ENCODE measurements around the gene GRIK1.

GRIK1 gene

DNA sequence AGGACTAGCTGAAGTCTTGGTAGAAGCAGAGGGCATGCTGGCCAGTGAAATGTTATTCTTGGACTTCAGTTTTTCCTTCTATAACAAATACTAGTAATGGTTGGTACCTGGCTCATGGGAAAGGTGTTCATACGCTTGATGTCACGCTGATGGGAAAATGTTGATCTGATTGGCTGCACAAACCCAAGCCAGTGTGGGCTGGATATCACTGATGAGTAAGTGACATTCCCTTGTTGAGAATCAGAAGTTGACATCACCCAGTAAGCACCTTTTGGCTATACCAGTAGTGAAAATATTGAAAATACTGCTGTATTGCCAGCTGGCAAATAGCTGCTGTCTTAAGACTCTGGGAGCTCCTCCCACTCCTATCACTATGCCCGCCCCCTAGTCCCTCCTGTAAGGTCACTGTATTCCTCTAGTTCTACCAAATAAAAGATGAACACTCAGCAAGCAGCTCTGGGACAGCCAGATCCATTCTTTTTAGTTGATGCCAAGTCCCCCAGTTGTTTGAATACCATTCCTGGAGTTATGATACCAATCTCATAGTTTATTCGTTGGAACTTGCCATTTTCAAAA lies 168.2 kb downstream of the GRIK1 start:
- no peak overlapping the region for H3K9ac ChIP-seq (ENCODE audit: low read depth, low read length, poor library complexity)

DNA sequence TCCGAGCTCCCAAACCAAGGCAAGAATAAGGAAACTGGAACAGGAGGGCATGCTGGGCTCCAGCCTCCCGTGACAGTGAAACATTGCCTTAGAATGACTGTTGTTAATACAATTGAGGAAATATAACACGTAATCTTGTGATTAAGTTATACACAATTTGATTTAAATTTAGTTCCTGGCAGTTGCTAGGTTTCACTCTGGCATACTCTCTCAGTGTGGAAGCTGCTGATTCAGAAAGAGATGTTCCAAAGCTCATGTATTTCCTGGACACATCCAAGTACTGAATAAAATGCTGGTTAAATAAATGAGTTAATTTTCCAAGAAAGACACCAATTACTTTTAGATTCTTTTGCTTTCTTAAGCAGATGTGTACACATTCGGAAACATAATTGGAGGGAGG lies 176.1 kb downstream of the GRIK1 start:
- no peak overlapping the region for H3K4ac ChIP-seq (ENCODE audit: low read length)
- H3K79me1 ChIP-seq (ENCODE audit: low read depth, low read length), result no peaks in the 10 kb centered on the region
- H3K9me3 ChIP-seq (replicated peaks in 1 of 2; ENCODE audit: control insufficient read depth in 2 of 2, insufficient read depth in 1 of 2, low read depth in 1 of 2, low read length in 2 of 2), result no peaks in the 10 kb centered on the region
- no peak overlapping the region for H3K27ac ChIP-seq (replicated peaks; ENCODE audit: low read length)
- no peak overlapping the region for H4K91ac ChIP-seq (ENCODE audit: low read depth, low read length, poor library complexity)
- no peak overlapping the region for H2AFZ ChIP-seq (ENCODE audit: low read length)
- H3K4me3 ChIP-seq (ENCODE audit: low read length in 2 of 2), result no peak overlapping the region
- H2BK5ac ChIP-seq (ENCODE audit: low read length), result no peak overlapping the region
- WGBS, 2 donors (ENCODE audit: extremely low coverage in 2 of 2, insufficient read length in 2 of 2, insufficient replicate concordance in 1 of 2), result no CpG with 5 or more reads among the region's 4 CpGs
- no peak for DNase-seq (ENCODE audit: low spot score)
- H2AK5ac ChIP-seq (ENCODE audit: low read depth, low read length), result no peak overlapping the region
- H3K18ac ChIP-seq (ENCODE audit: low read length), result no peak overlapping the region
- H2BK15ac ChIP-seq (ENCODE audit: low read length), result no peak overlapping the region
- H3K23ac ChIP-seq (ENCODE audit: low read depth, low read length, poor library complexity), result no peak overlapping the region
- no peaks in the 10 kb centered on the region for H3K36me3 ChIP-seq (replicated peaks in 1 of 2; ENCODE audit: control insufficient read depth in 2 of 2, insufficient read depth in 2 of 2, low read length in 2 of 2)
- H3K27me3 ChIP-seq (ENCODE audit: control insufficient read depth in 3 of 3, insufficient read depth in 3 of 3, low read depth in 1 of 3, low read length in 3 of 3), result no peaks in the 10 kb centered on the region
- H2BK120ac ChIP-seq (ENCODE audit: low read depth, low read length), result no peak overlapping the region
- H3K4me2 ChIP-seq (ENCODE audit: insufficient read depth, low read length, poor library complexity, severe bottlenecking), result no peak overlapping the region
- no peak overlapping the region for H2BK12ac ChIP-seq (ENCODE audit: low read length)
- no peak overlapping the region for H3K14ac ChIP-seq (ENCODE audit: low read length)
- H3K9ac ChIP-seq (ENCODE audit: low read depth, low read length, poor library complexity), result no peak overlapping the region
- no peak overlapping the region for H4K8ac ChIP-seq (ENCODE audit: low read depth, low read length)
- no peaks in the 10 kb centered on the region for H3K4me1 ChIP-seq (ENCODE audit: control insufficient read depth in 2 of 2, insufficient read depth in 1 of 2, low read depth in 1 of 2, low read length in 2 of 2)

More for the DNA sequence above, 168.2 kb downstream of the GRIK1 start:
- Histone ChIP-seq H3K79me1 (ENCODE audit: low read depth, low read length) (no peaks in the 10 kb centered on the region), H4K8ac (ENCODE audit: low read depth, low read length) (no peak overlapping the region), H2BK5ac (ENCODE audit: low read length) (no peak overlapping the region), H3K4me2 (ENCODE audit: insufficient read depth, low read length, poor library complexity, severe bottlenecking) (no peak overlapping the region), H3K36me3 (replicated peaks in 1 of 2; ENCODE audit: control insufficient read depth in 2 of 2, insufficient read depth in 2 of 2, low read length in 2 of 2) (no peaks in the 10 kb centered on the region), H2AK5ac (ENCODE audit: low read depth, low read length) (no peak overlapping the region), H3K18ac (ENCODE audit: low read length) (no peak overlapping the region), H2AFZ (ENCODE audit: low read length) (no peak overlapping the region), H3K27me3 (ENCODE audit: control insufficient read depth in 3 of 3, insufficient read depth in 3 of 3, low read depth in 1 of 3, low read length in 3 of 3) (no peaks in the 10 kb centered on the region), H2BK120ac (ENCODE audit: low read depth, low read length) (no peak overlapping the region), H3K4ac (ENCODE audit: low read length) (no peak overlapping the region), H4K91ac (ENCODE audit: low read depth, low read length, poor library complexity) (no peak overlapping the region), H3K27ac (replicated peaks; ENCODE audit: low read length) (no peak overlapping the region), H2BK12ac (ENCODE audit: low read length) (no peak overlapping the region), H3K9me3 (replicated peaks in 1 of 2; ENCODE audit: control insufficient read depth in 2 of 2, insufficient read depth in 1 of 2, low read depth in 1 of 2, low read length in 2 of 2) (no peaks in the 10 kb centered on the region), H3K14ac (ENCODE audit: low read length) (no peak overlapping the region), H3K4me1 (ENCODE audit: control insufficient read depth in 2 of 2, insufficient read depth in 1 of 2, low read depth in 1 of 2, low read length in 2 of 2) (peaks cover 2% of the 10 kb centered on the region in 2 donors), H3K4me3 (ENCODE audit: low read length in 2 of 2) (no peak overlapping the region), H2BK15ac (ENCODE audit: low read length) (no peak overlapping the region), H3K23ac (ENCODE audit: low read depth, low read length, poor library complexity) (no peak overlapping the region)
- no CpG with 5 or more reads among the region's 4 CpGs for WGBS, 2 donors (ENCODE audit: extremely low coverage in 2 of 2, insufficient read length in 2 of 2, insufficient replicate concordance in 1 of 2)
- no peak for DNase-seq (ENCODE audit: low spot score)

- no peak overlapping the region for H3K4me3 ChIP-seq (ENCODE audit: low read length in 2 of 2)
- H3K9ac ChIP-seq (ENCODE audit: low read depth, low read length, poor library complexity), result no peak overlapping the region
- no peak overlapping the region for H2BK120ac ChIP-seq (ENCODE audit: low read depth, low read length)
- no peaks in the 10 kb centered on the region for H3K9me3 ChIP-seq (replicated peaks in 1 of 2; ENCODE audit: control insufficient read depth in 2 of 2, insufficient read depth in 1 of 2, low read depth in 1 of 2, low read length in 2 of 2)
- no peak overlapping the region for H3K27ac ChIP-seq (replicated peaks; ENCODE audit: low read length)
- no peak overlapping the region for H3K18ac ChIP-seq (ENCODE audit: low read length)
- no peak overlapping the region for H4K91ac ChIP-seq (ENCODE audit: low read depth, low read length, poor library complexity)
- H2BK5ac ChIP-seq (ENCODE audit: low read length), result no peak overlapping the region
- no peaks in the 10 kb centered on the region for H3K36me3 ChIP-seq (replicated peaks in 1 of 2; ENCODE audit: control insufficient read depth in 2 of 2, insufficient read depth in 2 of 2, low read length in 2 of 2)
- no peak overlapping the region for H2BK15ac ChIP-seq (ENCODE audit: low read length)
- no peak overlapping the region for H2BK12ac ChIP-seq (ENCODE audit: low read length)
- no peak overlapping the region for H3K4me2 ChIP-seq (ENCODE audit: insufficient read depth, low read length, poor library complexity, severe bottlenecking)
- no peak overlapping the region for H4K8ac ChIP-seq (ENCODE audit: low read depth, low read length)
- H2AK5ac ChIP-seq (ENCODE audit: low read depth, low read length), result no peak overlapping the region
- H3K14ac ChIP-seq (ENCODE audit: low read length), result no peak overlapping the region
- no peak overlapping the region for H3K23ac ChIP-seq (ENCODE audit: low read depth, low read length, poor library complexity)
- no peak for DNase-seq (ENCODE audit: low spot score)
- H3K79me1 ChIP-seq (ENCODE audit: low read depth, low read length), result no peaks in the 10 kb centered on the region
- WGBS, 2 donors (ENCODE audit: extremely low coverage in 2 of 2, insufficient read length in 2 of 2, insufficient replicate concordance in 1 of 2), result no CpG with 5 or more reads among the region's 2 CpGs
- H2AFZ ChIP-seq (ENCODE audit: low read length), result no peak overlapping the region
- H3K27me3 ChIP-seq (ENCODE audit: control insufficient read depth in 3 of 3, insufficient read depth in 3 of 3, low read depth in 1 of 3, low read length in 3 of 3), result no peaks in the 10 kb centered on the region
- no peaks in the 10 kb centered on the region for H3K4me1 ChIP-seq (ENCODE audit: control insufficient read depth in 2 of 2, insufficient read depth in 1 of 2, low read depth in 1 of 2, low read length in 2 of 2)
- no peak overlapping the region for H3K4ac ChIP-seq (ENCODE audit: low read length)
These were observed 177.2 kb downstream of the GRIK1 start for GRCh38 chr21:29762570-29763082.

- no peak overlapping the region for H2AK5ac ChIP-seq (ENCODE audit: low read depth, low read length)
- H3K4me1 ChIP-seq (ENCODE audit: control insufficient read depth in 2 of 2, insufficient read depth in 1 of 2, low read depth in 1 of 2, low read length in 2 of 2), result no peaks in the 10 kb centered on the region
- WGBS, 2 donors (ENCODE audit: extremely low coverage in 2 of 2, insufficient read length in 2 of 2, insufficient replicate concordance in 1 of 2), result no CpG with 5 or more reads among the region's 3 CpGs
- no peak overlapping the region for H4K8ac ChIP-seq (ENCODE audit: low read depth, low read length)
- H2BK12ac ChIP-seq (ENCODE audit: low read length), result no peak overlapping the region
- no peak overlapping the region for H3K4ac ChIP-seq (ENCODE audit: low read length)
- H3K18ac ChIP-seq (ENCODE audit: low read length), result no peak overlapping the region
- no peaks in the 10 kb centered on the region for H3K79me1 ChIP-seq (ENCODE audit: low read depth, low read length)
- no peak overlapping the region for H2AFZ ChIP-seq (ENCODE audit: low read length)
- no peak overlapping the region for H2BK120ac ChIP-seq (ENCODE audit: low read depth, low read length)
- DNase-seq (ENCODE audit: low spot score), result no peak
- H2BK15ac ChIP-seq (ENCODE audit: low read length), result no peak overlapping the region
- H2BK5ac ChIP-seq (ENCODE audit: low read length), result no peak overlapping the region
- H3K27me3 ChIP-seq (ENCODE audit: control insufficient read depth in 3 of 3, insufficient read depth in 3 of 3, low read depth in 1 of 3, low read length in 3 of 3), result no peaks in the 10 kb centered on the region
- no peak overlapping the region for H3K14ac ChIP-seq (ENCODE audit: low read length)
- H3K4me3 ChIP-seq (ENCODE audit: low read length in 2 of 2), result no peak overlapping the region
- H3K9ac ChIP-seq (ENCODE audit: low read depth, low read length, poor library complexity), result no peak overlapping the region
- H4K91ac ChIP-seq (ENCODE audit: low read depth, low read length, poor library complexity), result no peak overlapping the region
- no peaks in the 10 kb centered on the region for H3K36me3 ChIP-seq (replicated peaks in 1 of 2; ENCODE audit: control insufficient read depth in 2 of 2, insufficient read depth in 2 of 2, low read length in 2 of 2)
- no peak overlapping the region for H3K27ac ChIP-seq (replicated peaks; ENCODE audit: low read length)
- no peak overlapping the region for H3K4me2 ChIP-seq (ENCODE audit: insufficient read depth, low read length, poor library complexity, severe bottlenecking)
- H3K23ac ChIP-seq (ENCODE audit: low read depth, low read length, poor library complexity), result no peak overlapping the region
- H3K9me3 ChIP-seq (replicated peaks in 1 of 2; ENCODE audit: control insufficient read depth in 2 of 2, insufficient read depth in 1 of 2, low read depth in 1 of 2, low read length in 2 of 2), result no peaks in the 10 kb centered on the region
These were observed 186.6 kb downstream of the GRIK1 start for GRCh38 chr21:29753216-29753615.

All from neuronal stem cell (in vitro differentiated cells).